MM.1S (cell line): ENCODE results near the gene NUMA1.

Source experiments
- CTCF ChIP-seq: fragments of 300-600 bp; sonication (generic); IDR thresholded peaks from 2 replicates; pipeline ENCODE4 v1.5.1; 2016; ENCODE audit warnings: antibody characterized with exemption, low read length, mixed read lengths
- EZH2 ChIP-seq: fragments of 300-600 bp; sonication (generic); optimal IDR thresholded peaks from 2 replicates; pipeline ENCODE3; 2017; ENCODE audit warnings: low read depth, mild to moderate bottlenecking, antibody characterized with exemption, low read length, mixed read lengths

GRCh38 chr11:72013765-72014711 is 66.3 kb downstream of the NUMA1 start:
- TF ChIP-seq CTCF (no peak), EZH2 (no peak)
